Epithelial cell of proximal tubule (primary cell): ENCODE measurements around the gene SHB. TPM values are rescaled to one million over a fixed set of nuclear protein-coding genes. Genes with fewer than 3 reads are reported as not detected.

Source experiments
- DNase-seq: peaks from one replicate; pipeline ENCODE4 v3.0.0-alpha.2; 2011; ENCODE audit warnings: low read depth
- H3K4me3 ChIP-seq: 2 replicates; pipeline ENCODE4 v1.5.1; 2011; ENCODE audit warnings: low read depth, mild to moderate bottlenecking, low read length
- CTCF ChIP-seq: conservative IDR thresholded peaks from 2 replicates; pipeline ENCODE4 v1.5.1; 2012; ENCODE audit warnings: low read depth, mild to moderate bottlenecking, low read length
- total RNA-seq: library from RNA; depleted of rRNA; stranded (reverse); fragments of >200 nt; gene quantifications from 2 replicates; pipeline ENCODE4 v1.2.3, GENCODE V29; 2015

Gene SHB
- total RNA-seq, 1 donor from 2014 or later, result 32.7 TPM

GRCh38 chr9:37994639-37995347, 74.2 kb downstream of the SHB start:
- H3K4me3 ChIP-seq, result no peak overlapping the region
- no peak for DNase-seq
- TF ChIP-seq CTCF, result no peak

DNA sequence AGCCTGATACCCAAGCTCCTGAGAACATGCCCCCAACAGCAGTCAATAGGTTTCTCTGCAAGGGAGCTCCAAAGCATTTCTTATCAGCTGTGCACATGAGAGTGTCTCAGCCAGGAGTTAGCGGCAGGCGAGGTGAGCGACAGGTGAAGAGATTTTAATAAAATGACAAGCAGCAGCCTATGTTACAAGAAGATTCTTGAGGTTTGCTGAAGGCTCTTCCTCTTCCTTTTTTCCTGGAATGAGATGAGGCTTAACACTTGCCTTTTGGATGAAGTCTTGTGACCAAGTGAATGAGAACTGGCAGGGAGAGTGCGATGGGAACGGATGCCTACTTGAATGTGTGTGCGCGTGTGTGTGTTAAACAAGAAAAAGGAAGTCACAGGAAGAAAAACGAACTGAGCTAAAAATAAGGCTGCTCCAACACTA, 76.1 kb downstream of the SHB start:
- TF ChIP-seq CTCF, result no peak
- no peak for DNase-seq
- H3K4me3 ChIP-seq, result no peak overlapping the region

GRCh38 chr9:37990404-37991015, 78.5 kb downstream of the SHB start:
- DNase-seq, result no peak
- no peak for TF ChIP-seq CTCF
- no peak overlapping the region for H3K4me3 ChIP-seq

- no peak for DNase-seq
- no peak overlapping the region for H3K4me3 ChIP-seq
- TF ChIP-seq CTCF, result no peak
Observed at GRCh38 chr9:37989701-37990100, 79.3 kb downstream of the SHB start.

GRCh38 chr9:37988602-37989001, 80.4 kb downstream of the SHB start:
- DNase-seq, result no peak
- H3K4me3 ChIP-seq, result no peak overlapping the region
- TF ChIP-seq CTCF, result no peak

DNA sequence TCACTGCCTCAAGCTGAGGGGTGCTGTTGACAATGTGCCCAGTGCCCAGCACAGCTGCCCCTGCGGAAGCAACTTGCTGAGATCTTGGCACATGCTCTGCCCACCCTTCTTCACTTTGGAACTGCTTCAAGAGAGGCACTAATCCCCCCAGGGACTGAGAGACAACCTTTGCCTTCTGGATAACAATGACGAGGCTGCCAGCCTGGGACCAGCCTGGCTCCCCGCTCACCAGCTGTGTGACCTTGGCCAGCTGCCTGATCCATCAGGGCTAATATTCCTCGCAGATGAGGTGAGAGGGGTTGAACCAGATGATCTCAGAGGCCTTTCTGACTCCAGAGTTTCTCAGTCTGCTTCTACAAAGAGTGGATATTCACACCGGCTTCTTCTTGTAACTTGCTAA, 81.0 kb downstream of the SHB start:
- TF ChIP-seq CTCF, result no peak
- H3K4me3 ChIP-seq, result no peak overlapping the region
- no peak for DNase-seq

DNA sequence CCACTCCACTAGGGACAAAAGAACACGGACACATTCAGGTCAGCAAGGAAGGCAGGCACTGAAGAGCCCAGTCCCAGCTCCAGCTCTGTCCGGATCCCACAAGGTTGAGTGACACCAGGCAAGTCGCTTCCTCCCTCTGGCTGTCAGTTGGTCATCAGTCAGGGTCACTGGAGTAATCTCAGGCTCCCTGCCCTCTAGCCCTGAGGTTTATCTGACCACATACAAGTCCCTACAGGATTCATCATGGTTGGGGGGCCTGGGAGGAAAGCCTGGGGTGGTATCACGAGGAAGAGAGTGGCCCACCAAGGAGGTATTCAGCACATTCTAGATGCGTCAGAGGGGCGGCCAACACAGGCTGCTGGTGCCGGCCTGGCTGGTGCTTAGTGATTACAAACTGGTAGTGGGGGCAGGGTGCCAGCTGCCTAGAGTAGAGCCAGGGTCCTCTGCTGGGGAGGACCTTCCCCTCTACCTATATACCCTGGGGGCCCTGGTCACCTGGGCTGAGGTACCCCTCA, 81.5 kb downstream of the SHB start:
- no peak overlapping the region for H3K4me3 ChIP-seq
- no peak for DNase-seq
- no peak for TF ChIP-seq CTCF
